ENCODE measurements around the gene DICER1.
"Not testable (repeated sequence)": the region's sequence is repeated elsewhere in the genome, so short reads cannot be mapped to it uniquely, and the experiment has no call there.

Gene DICER1

DNA sequence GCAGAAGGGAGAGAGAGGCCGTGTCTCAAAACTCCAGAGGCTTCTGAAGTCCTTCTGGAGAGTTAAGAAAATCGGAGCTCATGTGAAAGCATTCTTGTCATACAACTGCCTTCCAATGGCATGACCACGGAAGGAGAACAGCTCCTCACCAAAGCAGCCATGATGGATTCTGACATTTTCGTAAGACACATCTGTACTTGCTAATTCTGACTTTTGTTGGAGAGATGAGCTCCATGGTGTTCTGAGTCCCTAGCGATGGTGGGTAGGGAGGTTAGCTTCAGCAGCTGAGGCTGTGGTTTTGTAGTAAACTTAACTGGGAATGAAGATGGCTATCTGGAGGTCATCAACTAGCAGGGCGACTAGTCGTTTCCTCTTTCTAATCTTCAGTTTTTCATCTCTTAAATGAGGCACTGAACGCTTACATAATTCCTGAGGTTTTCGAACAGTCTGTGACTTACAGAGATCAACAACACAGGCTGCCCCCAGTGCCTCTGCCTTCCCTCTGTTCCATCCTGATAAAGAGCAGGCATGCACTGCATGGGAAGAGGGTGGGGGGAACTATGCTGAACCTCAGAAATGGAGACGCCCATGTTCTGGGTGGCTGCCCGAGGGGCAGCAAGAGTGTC is 28.6 kb upstream of the DICER1 start:
- no peak for DNase-seq (ENCODE audit: low spot score)

DNA sequence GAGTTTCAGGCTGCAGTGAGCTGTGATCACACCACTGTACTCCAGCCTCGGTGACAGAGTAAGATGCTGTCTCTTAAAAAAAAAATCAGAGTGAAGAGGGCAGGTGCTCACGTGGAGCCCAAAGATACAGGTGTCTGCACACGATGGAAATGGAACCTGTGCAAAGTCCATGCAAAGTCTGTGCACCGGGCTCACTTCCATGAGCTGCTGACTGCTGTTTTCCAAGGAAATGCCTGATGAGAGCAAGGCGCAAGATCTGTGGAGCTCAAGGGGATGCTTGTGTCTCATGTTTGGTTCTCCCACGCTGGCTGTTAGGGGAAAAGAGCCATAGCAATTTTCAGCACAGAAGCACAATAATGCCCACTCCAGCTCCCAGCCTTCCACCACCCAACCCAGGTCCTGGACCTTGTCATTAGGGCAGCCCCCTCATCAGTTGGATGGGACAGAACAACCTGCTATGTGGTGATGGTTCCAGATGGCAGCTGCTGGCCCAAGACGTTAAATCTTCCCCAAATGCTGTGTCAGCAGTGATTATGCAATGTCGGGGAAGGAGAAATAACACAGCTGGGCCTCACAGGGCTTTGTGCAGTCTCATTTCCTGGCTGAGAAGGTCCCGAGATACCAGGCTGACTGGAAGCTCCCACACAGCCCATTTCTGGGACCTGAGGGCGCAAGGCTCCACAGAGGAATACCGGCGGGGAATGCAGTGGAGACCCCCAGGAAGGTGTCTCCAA is 27.9 kb upstream of the DICER1 start:
- no peak for DNase-seq (ENCODE audit: low spot score)

DNA sequence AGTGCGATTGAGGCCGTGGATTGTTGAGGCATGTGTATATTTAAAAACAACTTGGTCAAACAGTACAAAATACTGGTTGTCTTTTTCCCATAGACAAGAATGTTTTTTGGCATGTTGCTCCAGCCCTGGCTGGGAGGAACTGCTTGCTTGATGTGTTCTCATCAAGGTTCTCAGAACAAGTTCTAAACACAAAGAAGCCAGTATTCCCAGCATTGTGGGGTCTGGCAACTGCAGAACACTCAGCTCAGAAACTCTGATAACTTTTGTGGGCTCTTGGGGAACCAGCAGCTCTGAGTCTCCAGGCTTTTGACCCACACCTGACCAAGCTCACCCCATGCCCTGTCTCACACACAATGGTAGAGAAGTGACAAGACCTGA is 27.1 kb upstream of the DICER1 start:
- no peak for DNase-seq (ENCODE audit: low spot score)

DNA sequence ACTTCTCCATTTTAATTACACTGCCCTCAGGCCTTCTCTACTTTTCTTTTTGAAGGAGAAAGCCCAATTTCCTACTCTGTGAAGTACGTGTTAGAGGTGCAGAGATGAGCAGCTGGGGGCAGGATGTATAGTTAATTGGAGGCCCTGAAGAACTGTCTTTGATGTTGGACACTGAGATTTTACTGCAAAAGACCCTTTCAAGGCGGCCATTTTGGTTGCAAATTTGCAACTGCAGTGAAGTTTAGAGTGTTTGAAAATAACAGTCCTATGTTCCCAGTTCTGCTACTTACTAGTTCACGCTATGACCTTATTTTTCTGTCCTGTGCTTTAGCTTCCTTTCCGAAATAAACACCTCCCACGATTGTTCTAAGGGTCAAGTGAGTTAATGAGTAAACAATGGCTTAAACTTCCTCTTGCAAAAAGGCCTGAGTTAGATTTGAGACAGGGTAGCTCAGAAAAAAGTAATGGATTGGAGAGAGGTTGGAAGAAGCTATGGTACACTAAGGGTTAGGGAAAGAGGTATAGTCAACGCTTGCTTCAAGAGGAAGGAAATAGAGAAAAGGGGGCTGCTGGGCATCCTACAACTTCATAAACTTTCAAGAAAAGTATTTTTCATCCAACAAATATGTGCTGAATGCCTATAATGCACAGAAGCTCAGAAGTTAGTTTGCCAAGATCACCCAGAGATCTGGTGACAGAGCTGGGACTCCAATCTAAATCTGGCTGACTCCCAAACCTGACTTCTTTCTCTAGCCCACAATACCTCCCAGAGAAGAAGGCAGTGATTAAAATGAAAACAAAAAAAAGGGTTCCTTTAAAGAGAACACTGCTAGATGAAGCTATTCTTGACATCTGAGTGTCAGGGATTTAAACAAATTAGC is 26.4 kb upstream of the DICER1 start:
- DNase-seq (ENCODE audit: low spot score) = no peak

DNA sequence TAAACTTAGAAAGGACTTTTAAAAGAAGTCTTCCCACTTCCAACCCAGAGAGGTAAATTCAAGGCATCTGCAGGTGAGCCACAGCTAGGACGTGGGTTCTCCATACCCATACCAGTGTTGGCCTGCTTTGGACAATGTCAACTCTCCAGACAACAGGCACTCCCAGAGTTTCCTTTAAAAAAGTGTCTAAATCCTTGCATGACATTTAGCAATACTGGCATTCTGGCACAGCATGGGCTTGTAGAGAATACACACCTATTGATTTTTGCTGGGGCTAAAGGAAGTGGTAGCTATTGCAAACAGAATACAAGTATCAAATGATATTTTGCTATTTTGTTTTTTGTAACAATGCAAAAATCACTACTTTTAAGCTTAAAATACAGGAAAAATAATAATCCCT is 25.8 kb upstream of the DICER1 start:
- no peak for DNase-seq (ENCODE audit: low spot score)

DNA sequence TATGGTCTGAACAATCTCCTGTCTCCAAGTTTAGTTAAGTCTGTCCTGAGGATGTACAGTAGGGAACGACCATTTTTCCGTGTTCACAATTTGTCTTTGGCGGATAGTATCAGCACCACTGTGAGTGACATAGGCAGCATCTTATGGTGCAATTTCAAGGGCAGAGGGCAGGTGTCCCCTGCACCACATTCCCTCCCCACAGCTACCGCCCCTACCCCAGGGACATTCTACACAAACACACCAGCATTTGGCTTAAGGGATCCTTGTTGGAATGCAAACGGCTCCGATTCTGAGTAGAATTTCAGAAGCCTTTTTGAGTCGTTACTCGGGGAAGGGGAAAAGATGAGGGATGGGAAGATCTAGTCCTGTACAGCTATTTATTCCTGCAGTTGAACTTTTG is 25.1 kb upstream of the DICER1 start:
- DNase-seq (ENCODE audit: low spot score) = no peak

DNA sequence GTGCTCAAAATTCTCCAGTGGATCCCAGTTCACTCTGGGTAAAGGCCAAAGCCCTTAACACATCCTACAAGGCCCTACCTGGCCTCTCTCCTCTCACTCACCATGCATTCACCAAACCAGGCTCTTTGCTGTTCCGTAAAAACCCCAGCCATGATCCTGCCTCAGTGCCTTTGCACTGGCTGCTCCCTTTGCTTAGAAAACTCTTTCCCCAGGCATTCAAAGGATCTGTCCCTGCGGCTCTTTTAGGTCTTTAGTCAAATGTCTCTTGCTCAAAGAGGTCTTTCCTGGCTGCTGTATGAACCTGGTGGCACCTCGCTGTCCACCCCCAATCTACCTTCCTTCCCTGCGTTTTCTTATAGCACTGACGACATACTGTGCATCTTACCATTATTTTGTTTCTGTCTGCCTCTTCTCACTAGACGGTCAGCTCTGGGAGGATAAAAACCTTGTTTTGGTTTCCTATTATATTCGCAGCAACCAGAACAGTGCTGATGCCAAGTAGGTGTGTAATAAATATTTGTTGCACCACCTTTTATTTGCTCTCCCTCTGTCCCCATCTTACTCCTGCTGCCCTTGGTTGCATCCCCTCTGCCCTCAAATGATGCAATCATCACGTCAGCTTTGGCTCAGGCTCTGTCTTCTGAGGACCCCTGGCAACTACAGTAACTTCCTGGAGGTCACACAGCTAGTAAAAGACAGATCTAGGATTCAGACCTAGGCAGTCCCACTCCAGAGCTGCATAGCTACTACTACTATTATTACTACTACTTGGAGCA is 23.8 kb upstream of the DICER1 start:
- no peak for DNase-seq (ENCODE audit: low spot score)

DNA sequence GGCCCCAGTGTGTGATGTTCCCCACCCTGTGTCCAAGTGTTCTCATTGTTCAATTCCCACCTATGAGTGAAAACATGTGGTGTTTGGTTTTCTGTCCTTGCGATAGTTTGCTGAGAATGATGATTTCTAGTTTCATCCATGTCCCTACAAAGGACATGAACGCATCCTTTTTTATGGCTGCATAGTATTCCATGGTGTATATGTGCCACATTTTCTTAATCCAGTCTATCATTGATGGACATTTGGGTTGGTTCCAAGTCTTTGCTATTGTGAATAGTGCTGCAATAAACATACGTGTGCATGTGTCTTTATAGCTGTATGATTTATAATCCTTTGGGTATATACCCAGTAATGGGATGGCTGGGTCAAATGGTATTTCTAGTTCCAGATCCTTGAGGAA is 18.3 kb upstream of the DICER1 start:
- DNase-seq (ENCODE audit: low spot score) = not testable (repeated sequence)

DNA sequence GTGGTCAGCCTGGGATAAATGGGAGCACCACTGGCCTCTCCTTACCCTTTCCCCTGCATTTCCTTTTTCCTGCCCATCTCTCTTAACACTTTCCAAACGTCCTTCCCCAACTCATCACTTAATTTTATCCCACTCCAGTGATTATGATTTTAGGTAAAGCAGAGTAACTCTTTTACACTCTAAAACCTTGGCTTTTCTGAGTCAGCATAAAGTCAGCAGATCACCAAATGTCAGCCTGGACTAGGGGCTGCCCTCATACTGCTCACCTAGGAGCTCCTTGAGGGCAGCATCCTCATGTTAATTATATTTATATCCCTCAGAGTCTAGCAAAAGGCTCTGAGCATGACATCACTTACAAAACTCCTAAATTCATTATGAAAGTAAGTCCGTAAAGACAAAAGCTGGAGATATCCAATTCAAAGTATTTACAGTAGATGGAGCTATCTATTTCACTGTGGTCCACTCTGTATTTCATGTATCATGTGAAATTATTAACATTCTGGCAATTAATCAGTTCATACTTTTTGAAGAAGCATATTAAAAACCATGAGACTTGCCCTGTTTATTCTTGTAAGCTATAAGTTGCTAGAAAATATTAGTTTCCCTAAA is 17.0 kb upstream of the DICER1 start:
- DNase-seq (ENCODE audit: low spot score) = no peak

DNA sequence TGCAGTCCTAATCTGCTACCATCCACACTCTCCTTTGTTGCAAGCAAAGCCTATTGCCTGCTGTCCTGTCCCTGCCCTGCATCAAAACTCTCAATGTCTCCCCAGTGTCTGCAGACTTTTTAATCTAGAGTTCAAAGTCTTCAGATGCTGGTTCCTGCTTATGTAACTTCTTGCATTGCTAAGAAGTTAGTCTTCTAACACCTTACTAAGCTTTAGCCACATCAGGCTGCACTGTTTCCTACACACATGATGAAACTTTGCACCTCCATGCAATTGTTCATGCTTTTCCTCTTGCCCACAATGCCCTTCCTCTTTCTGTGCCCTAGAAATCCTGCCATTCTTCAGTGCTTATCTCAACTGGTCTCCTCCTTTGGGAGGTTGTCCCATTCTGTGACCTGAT is 16.2 kb upstream of the DICER1 start:
- no peak for DNase-seq (ENCODE audit: low spot score)

DNA sequence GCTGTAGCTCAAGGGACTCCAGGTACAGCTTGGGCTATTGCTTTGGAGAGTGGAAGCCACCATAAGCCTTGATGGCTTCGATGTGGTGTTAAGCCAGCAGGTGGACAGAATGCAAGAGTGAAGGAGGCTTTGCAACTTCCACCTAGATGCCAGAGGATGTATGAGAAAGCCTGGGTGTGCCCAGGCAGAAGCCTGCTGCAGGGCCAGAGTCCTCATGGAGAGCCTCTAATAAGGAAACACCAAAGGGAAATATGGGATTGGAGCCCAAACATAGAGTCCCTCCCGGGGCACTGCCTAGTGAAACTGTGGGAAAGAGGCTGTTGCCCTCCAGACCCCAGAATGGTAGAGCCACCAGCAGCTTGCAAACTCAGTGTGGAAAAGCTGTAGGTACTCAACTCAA is 9.8 kb upstream of the DICER1 start:
- DNase-seq (ENCODE audit: low spot score) = no peak

DNA sequence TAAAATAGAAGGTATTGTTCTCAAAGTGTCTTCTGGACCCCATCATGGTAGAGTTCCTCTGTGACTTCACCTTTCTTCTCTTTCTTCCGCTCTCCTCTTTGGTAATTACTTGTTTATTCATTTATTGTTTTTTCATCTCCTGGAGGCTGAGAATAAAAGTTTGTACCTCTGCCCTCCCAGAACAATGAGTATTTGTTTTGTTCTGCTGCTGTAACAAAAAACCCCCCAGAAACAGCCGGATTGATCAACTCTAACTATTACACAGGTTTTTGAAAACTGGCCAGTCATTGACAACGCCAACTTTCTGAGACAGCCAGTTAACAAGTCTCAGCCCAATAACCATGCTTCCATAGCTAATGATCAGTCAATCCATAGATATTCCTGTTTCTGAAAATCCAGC is 8.2 kb upstream of the DICER1 start:
- DNase-seq (ENCODE audit: low spot score) = no peak

DNA sequence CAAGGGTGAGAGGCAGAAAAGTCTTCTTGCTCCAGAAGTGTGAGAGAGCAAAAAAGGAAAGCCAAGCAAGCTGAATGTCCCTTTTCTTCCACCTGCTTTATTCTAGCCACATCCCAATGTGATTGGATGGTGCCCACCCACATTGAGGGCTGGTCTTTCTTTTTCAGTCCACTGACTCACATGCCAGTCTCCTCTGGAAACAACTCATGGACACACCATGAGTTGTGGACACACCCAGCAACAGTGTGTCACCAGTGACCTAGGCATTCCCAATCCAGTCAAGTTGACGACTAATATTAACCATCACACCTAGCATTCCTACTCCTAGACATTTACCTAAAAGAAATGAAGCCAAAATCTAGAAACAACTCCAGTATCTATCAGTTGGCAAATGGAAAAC is 7.2 kb upstream of the DICER1 start:
- DNase-seq (ENCODE audit: low spot score) = no peak

DNA sequence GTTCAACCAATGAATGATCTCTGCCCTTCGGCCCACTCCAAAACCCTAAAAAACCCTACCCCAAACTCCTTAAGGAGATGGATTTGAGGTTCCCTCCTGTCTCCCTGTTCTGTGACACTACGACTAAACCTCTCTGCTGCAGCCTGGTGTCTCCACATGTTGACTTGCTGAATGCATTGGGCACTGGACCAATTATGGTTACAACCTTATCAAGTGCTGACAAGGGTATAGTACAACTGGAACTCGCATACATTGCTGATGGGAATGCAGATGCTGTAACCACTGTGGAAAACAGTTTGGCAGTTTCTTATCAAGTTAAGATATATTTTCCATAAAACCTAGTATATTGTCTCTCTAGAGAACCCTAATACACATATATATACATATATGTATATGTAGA is 6.3 kb upstream of the DICER1 start:
- DNase-seq (ENCODE audit: low spot score) = no peak

DNA sequence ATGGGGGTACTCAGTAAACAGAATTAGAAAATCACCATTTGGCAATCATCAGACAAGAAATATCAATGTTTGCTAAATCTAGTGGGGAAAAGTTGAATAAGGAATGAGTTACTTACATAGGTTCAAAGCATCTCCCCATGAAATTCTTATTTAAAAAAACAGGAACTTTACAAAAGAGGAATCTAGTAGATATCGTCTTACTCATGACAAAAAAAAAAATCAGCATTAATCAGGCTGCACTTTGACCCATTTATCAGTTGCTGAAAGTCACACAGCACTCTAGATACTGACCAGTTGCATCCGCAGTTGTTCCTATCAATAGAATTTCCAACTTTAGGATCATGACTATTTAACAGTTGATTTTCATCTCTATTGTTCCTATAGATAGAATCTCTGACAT is 5.8 kb upstream of the DICER1 start:
- no peak for DNase-seq (ENCODE audit: low spot score)

DNA sequence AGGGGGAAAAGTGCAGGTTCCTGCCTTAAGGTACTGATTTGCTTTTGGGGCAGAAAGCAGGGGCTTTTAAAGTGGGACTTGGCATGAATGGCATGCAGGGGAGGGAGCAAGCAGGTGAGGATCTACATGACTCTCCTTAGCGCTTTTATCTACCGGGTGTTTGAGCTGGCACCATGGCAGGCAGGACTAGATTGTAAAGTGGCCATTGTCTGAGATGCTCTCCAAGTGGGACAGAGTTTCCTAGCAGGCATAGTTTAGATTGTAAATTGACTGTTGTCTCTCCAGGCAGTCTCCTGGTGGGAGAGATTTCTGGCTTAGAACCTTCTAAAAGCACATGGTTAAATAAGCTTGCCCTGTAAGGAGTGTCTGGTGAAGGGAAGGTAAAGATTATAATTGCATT is 5.3 kb upstream of the DICER1 start:
- no peak for DNase-seq (ENCODE audit: low spot score)

DNA sequence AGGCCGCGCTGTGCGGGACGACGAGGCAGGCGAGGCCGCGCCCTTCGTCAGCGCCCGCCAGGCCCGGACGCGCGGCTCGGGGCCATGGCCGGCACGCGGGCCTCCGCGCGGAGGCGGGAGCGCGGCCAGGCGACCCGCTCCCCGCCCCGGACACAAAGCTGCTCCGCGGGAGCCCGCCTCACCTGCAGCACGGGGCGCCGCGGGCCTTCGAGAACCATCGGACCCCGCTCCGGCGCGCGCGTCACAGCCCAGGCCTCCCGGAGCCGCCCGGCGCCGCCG is 342 bp downstream of the DICER1 start:
- no peak for DNase-seq (ENCODE audit: low spot score)

DNA sequence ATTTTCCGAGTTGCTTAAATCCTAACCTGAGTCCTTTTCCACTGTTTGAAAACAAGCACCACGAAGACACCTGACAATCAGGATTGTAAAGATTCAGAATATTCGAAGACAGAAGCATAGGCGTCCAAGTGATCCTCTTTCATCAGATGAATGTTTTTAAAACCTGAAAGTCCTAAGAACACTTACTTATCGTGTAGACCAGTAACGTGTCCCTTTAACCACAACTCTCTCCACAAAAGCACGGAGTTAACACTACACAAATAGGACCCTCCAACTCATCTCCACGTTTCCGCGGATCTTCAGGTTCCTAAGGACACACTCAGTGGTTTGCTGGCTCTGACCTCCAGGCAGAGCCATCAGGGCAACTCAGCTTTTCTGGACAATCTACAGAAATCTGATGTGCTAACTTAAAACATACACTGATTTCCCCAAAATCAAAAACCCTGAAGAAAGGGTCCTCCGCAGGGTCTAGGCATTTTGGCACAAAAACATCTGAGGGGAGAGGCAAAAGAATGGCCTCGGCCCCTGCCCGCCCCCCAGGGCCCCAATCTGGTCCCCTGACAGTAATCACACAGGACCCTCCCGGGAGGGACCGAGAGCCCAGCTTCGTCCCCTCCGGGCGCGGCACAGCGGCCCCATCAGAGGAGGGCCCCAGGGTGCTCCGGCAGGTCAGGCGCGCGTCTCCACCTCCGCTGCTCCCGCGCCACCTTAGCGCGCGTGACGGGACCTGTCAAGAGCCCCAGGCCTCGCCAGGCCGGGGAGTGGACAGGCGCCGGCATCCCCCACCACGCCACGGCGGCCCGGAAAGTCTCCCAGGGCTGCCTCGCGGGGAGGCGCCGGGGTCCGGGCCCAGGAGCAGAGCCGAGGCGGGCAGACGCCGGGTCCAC is 925 bp downstream of the DICER1 start:
- peak; percentile 7 for DNase-seq (ENCODE audit: low spot score)

DNA sequence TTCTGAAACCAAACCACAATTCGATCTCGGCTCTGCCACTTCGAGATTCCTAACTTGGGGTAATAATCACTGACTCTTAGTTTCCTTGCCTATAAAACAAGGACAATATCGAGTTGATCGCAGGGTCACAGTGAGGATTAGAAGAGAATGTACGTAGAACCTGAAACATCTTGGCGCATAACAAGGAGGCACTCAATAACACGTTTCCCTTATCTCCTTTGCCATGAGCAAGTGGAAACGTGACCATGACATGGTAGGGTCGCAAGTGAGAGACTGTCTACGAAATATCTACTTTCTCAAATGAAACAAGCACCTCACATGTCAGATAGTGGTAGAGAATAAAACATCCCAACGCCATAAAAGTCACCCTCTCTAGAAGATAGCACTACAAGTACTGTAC is 2.3 kb downstream of the DICER1 start:
- no peak for DNase-seq (ENCODE audit: low spot score)

DNA sequence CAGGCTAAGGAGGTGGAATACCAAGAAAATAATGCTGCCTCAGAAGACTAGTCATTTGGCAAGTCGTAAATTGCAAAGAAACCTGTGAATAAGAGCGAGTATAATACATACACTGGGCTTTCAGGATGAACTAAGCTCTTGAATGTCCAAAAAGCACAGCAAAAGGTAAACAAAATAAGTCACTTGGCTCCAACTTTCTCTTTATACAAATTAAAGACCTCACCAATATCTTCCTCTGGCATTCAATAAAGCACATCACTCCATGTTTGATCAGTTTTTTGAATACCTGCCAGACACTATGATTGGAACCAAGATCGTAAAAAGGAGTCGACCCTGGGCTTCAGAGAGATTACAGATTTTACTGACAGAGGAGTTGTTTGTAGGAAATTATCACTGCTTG is 3.5 kb downstream of the DICER1 start:
- no peak for DNase-seq (ENCODE audit: low spot score)

DNA sequence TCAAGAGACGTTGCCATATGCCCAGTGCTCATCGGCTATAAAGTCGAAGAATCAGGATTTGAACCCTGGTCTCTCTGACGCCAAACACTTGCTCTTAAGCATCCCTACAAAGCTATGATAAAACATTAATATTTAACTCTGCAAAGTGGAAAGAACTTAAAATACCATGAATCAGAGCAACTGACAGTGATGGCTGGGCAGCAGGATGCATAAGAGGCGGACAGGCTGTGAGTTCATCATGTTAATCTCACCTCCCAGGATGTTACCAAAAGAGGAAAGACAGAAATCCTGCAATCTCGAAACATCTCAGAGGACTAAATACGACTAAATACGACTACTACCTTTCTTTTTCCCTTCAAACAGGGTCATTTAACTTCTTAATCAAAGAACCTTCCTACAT is 5.8 kb downstream of the DICER1 start:
- DNase-seq (ENCODE audit: low spot score) = no peak
